ENCODE data around the gene CNOT4.
A peak's percentile ranks its signal among the peaks of the same experiment; 100 is the strongest.
"Not testable (repeated sequence)": the region's sequence is repeated elsewhere in the genome, so short reads cannot be mapped to it uniquely, and the experiment has no call there.

CNOT4 gene

GRCh38 chr7:135320953-135321352 is 188.9 kb downstream of the CNOT4 start:
- DNase-seq = not testable (repeated sequence)

- DNase-seq = peak; percentile 93
These were observed 189.6 kb downstream of the CNOT4 start for GRCh38 chr7:135320268-135320667.

DNA sequence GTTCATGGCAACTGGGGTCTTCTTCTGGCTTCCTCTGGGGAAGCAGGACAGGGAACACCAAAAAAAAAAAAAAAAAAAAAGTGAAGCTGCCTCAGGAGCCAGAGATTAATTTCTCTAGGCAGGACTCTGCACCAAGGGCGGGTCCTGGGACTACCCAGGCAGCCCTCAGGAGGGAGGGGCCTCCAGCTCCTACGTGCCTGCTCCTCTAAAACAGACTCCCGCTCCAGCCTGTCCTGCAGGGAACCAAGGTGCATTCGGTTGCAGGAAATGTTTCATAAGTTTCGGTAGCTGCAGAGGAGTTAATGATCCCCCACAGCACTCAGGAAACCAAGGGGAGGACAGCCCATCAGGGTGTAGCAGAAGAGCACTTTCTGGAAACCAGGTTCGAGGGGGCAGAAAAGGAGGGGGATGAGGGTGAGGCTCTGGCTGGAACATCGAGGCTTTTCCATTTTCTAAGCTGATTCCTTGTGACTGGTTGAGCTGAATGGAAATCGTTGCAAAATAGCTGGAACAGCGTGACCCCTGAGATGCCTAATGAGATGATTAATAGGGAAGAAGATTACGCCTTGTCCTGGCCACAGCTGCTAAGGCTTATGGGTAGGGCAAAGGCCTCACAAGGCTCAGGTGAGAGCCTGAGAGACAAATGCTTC is 192.1 kb downstream of the CNOT4 start:
- no peak for DNase-seq

DNA sequence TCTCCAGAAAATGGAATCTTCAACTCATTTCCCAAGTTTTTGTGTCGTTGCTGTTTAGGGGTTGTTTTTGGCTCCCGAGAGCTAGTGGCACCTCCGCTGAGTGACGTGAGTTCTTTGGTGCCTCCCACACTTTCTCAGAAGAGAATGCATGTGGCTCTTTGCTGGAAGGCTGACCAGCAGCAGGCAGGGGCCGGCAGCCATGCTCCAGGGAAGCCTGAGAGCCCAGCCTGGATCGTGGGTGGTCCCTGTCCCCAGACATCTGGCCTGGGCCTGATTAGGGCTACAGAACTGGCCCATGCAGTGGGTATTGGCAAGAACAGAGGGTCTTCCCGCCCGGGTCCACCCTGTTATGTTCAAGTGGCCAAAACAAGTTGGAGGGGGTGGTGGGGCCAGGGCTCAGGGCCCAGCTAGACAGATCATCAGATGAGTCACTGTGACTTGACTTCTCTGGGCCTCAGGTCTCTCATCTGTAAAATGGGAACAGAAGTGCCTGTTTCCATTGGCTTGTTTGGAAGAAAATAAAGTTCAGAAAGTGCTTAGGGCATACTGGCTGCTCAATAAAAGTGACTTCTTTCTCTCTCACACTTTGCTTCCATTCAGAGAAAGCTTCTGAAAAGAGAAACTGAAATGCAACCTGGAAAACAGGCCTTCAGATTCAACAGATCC is 193.1 kb downstream of the CNOT4 start:
- no peak for DNase-seq

GRCh38 chr7:135313971-135314370 is 195.9 kb downstream of the CNOT4 start:
- no peak for DNase-seq

Measured in NCI-H69 (cell line).